Suppressor macrophage (primary cell): ENCODE measurements around the gene ACTN2.

Experiments used
- DNase-seq, 4 experiments: peaks; one replicate each; pipeline ENCODE4 v3.0.0-alpha.2; 2020 to 2022

The ACTN2 gene

GRCh38 chr1:236692128-236692527, 5.8 kb downstream of the ACTN2 start:
- no peak for DNase-seq

GRCh38 chr1:236692742-236693141, 6.4 kb downstream of the ACTN2 start:
- DNase-seq: no peak

DNA sequence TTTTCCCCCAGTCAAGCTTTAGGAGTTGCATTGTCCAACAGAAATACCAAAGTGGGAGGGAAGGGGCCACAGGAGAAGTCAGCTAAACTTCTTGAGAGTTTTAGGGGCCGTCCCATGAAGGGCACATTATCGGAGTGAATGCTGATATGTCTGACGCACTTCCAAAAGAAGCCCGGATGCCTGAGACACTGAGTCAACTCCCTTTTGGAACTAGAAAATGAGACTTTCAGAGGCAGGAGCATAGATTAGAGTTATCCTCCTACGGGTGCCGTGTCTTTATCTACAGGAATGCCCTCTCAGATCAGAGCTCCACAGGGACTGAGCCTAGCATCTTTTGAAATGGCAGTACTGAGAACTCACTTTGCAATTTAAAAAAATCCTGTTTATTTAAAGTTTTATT, 13.1 kb downstream of the ACTN2 start:
- DNase-seq: no peak

GRCh38 chr1:236700903-236701302, 14.6 kb downstream of the ACTN2 start:
- DNase-seq: no peak

GRCh38 chr1:236701782-236702181, 15.5 kb downstream of the ACTN2 start:
- no peak for DNase-seq

GRCh38 chr1:236702791-236703394, 16.6 kb downstream of the ACTN2 start:
- DNase-seq: no peak

GRCh38 chr1:236705771-236706170, 19.5 kb downstream of the ACTN2 start:
- DNase-seq: no peak

DNA sequence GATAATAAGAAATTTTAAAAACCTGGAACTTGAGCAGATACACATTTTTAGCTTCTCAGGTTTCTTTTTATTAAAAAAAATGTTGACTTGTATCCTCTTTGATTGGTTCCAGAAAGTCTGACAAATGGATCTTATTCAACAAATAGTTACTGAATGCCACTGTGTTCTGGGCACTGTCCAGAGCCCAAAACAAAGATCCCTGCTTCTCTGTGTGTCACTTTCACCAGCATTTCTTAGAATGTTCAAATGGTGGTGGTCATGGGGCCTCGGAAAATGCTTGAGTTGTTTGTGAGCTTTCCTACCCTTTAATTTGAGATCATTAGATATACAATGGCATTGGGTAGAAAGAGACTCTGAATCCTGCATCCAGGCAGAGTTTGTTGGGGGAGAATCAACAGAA, 19.9 kb downstream of the ACTN2 start:
- DNase-seq: no peak

GRCh38 chr1:236710328-236710892, 24.1 kb downstream of the ACTN2 start:
- no peak for DNase-seq

DNA sequence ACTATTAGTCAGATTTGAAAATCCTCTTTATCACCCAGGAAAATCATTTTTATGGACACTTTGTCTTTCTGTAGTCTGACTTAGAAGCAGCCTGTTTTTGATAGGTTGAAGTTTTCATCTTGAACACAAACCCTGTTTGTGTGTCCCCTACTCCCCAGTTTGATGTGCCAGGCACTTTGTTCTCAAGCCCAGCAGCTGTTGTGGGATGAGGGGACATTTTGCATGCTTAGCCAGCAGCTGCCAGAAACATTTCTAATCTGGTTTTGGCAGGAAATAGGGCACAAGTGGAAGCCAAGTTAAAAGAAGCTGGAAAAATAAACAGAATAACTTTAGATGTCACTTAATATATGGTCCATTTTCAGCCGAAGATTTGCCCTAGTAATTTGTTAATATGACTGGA, 29.9 kb downstream of the ACTN2 start:
- DNase-seq: no peak

DNA sequence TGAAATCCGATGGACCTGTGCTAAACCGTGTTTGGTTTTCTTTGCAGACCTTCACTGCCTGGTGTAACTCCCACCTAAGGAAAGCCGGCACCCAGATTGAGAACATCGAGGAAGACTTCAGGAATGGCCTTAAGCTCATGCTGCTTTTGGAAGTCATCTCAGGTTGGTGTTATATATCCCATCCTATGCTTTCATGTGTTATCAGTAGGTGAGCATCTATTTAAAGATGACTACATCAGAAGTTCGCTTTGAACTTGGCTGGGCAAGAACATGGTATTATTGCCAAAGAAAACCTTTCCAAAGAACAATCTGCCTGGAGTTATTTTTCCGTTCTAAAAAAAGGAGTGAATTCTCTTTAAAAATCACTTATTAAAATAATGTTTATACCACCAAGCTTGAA, 31.5 kb downstream of the ACTN2 start:
- no peak for DNase-seq

DNA sequence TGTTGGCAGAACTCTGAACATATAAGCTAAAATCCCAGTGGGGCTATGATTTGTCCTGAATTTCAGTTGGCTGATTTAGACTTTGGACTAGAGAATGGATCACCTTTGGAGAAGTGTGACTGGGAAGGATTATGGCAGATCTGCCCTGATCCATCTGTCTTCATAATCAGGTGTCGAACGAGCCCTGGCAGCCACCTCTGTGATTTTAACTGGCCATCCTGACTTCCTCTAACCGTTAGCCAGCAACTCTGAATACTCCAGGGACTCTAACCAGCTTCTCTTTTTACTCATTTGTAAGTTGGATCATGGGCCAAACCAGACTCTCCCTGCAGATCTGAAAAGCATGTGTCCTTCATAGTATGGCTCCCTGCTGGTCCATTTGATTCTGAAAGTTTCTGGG, 32.0 kb downstream of the ACTN2 start:
- peak in 1 of 4 experiments; percentile 1 for DNase-seq

DNA sequence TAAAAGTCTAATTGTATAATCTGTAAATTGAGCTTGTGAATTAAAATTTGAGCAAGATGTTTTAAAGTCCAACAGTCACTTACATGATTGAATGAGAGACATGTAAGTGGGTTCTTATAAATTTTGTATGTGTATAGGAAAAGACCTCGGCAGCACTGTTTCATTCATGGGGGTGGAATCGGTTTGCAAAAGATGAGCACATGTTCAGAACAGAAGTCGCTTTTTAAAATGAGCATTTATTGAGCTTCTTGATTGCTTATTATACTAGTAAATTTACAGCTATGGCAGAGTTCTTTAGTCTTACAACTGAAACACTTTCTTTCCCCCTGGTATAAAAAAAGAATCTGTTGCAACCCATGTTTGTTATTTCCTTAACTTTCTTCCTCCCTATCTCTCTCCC, 33.9 kb downstream of the ACTN2 start:
- no peak for DNase-seq

DNA sequence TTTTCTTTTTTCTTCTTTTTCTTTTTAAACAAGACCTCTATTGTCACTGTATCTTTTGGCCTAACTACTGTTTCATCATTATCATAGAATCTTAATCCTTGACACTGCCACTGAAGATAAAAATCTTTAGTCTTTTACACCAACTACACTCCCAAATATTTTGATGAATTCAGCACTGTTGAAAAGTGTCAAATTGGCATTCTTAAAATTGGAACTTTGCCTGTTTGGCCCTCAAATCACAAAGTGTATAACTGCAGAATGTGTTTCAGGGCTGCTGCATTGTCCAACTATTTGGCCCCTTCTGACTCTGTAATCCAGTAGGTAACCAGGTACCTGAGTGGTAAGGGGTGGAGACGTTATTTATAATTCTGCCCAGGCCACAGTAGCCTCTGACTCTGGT, 34.3 kb downstream of the ACTN2 start:
- no peak for DNase-seq

DNA sequence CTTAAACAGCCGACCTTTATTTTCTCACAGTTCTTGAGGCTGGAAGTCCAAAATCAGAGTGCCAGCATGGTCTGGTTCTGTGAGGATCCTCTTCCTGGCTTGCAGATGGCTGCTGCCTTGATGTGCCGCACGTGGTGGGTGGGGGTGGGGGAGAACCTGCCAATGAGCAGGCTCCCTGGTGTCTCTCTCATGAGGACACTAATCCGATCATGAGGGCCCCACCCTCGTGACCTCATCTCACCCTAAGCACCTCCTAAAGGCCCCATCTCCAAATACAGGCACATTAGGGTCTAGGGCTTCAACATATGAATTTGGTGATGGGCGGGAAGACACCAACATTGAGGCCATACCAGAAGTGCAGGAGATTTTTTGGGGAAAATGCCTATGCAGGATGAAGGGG, 37.8 kb downstream of the ACTN2 start:
- DNase-seq: no peak

- no peak for DNase-seq
These were observed 38.2 kb downstream of the ACTN2 start for GRCh38 chr1:236724506-236724905.

GRCh38 chr1:236725668-236726067, 39.4 kb downstream of the ACTN2 start:
- DNase-seq: no peak

GRCh38 chr1:236727521-236727920, 41.2 kb downstream of the ACTN2 start:
- no peak for DNase-seq

DNA sequence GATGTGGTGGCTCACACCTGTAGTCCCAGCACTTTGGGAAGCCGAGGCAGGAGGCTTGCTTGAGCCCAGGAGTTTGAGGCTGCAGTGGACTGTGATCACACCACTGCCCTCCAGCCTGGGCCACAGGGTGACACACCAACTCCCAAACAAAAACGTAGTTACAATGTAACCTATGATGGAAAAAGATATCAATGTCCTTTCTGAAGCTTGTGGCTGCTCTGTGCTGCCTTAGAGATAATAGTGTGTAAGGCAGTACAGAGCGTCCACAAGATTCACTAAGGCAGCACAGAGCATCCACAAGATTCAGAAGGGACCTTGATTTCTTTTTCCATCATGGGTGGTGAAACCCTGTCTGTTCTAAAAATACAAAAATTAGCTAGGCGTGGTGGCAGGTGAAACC, 42.5 kb downstream of the ACTN2 start:
- DNase-seq: no peak

DNA sequence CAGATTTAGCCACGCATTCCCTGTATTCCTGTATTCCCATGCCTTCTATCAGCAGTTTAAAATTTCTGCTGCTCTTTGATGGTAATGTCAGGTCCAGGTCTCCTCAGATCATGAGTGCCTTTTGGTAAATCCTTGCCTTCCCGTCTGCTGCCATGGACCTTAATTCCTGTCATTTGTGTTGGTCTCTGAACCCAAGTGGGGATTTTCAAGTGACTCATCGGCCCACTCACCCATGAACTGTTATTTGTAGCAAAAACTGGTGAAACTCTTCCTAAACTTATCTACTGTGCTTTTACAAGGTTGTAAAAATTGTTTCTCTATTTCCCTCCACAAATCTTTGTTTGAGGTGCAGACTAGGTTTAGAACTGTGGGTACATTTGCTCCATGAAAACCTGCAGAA, 47.4 kb downstream of the ACTN2 start:
- no peak for DNase-seq

DNA sequence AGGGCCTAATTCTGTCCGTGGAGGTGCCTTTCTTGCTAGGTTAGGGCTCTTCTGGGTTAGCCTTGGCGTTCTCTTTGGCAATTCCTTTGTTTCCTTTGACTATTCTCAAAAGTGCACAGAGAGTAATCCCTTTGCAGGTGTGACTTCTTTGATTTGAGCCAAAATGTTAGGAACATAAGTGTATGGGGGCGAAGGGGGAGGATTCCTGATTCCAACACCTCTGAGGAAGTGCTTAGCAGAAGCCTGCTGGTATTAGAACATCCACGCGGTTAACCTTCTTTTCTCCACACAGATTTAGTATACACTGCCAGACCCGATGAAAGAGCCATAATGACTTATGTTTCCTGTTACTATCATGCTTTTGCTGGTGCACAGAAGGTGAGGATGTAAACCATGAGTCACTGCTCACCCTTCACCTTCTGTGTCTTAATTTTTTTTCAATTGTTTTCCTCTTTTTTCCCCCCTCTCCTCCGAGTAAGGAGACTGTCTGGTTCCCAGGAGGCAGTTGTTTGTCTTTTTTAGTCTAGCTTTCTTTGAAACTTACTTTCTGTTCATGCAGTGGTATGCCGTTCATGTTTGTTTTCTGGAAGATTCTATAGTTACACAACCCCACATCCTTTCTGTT, 48.0 kb downstream of the ACTN2 start:
- no peak for DNase-seq

DNA sequence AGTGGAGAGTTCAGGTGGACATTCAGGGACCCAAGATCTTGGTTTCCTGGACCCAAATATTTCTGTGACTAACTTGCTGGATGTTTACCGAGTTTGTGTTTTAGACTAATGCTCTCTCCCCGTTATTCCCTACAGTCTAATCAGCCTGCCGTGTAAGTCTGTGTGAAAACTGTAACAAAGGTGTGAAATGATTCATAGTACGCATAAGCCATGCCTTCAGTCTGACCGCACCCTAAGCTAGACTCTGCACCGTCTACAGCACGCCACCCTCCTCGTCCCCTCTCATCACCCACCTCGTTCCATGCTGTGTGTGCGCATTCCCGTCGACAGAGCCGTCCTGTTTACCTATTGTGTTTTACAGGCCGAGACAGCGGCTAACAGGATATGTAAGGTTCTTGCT, 50.5 kb downstream of the ACTN2 start:
- DNase-seq: no peak

- DNase-seq: no peak
These were observed 55.5 kb downstream of the ACTN2 start for GRCh38 chr1:236741753-236742152.

- no peak for DNase-seq
These were observed 56.3 kb downstream of the ACTN2 start for GRCh38 chr1:236742421-236743160.
